Measurements from ENCODE around the gene MAML3.

GRCh38 chr4:139890816-139891215 is 263.2 kb downstream of the MAML3 start:
- TF ChIP-seq EZH2 (IDR thresholded peaks at IDR 0.05; ENCODE audit: low read depth, unreplicated experiment), result no peak
- no peak for TF ChIP-seq CTCF (conservative IDR thresholded peaks at IDR 0.05; ENCODE audit: low read depth in 2 of 2)
- TF ChIP-seq CREB1 (CRISPR knock-in tag; IDR thresholded peaks at IDR 0.05; ENCODE audit: low read depth), result no peak
- no peak for TF ChIP-seq POLR2AphosphoS5 (IDR thresholded peaks at IDR 0.05; ENCODE audit: low read depth)
- no peak for TF ChIP-seq EZH2phosphoT487 (IDR thresholded peaks at IDR 0.05; ENCODE audit: unreplicated experiment)
- no peak for TF ChIP-seq REST (IDR thresholded peaks at IDR 0.05; ENCODE audit: unreplicated experiment)
- no peak for TF ChIP-seq JUNB (IDR thresholded peaks at IDR 0.05; ENCODE audit: unreplicated experiment)
- no peak for TF ChIP-seq ETS1 (IDR thresholded peaks at IDR 0.05)
- no peak for TF ChIP-seq ZNF462 (CRISPR knock-in tag; IDR thresholded peaks at IDR 0.05)
- no peak for TF ChIP-seq STAT1 (IDR thresholded peaks at IDR 0.05; ENCODE audit: unreplicated experiment)
- TF ChIP-seq ZNF114 (CRISPR knock-in tag; IDR thresholded peaks at IDR 0.05), result no peak
- TF ChIP-seq ZNF331 (CRISPR knock-in tag; IDR thresholded peaks at IDR 0.05; ENCODE audit: low read depth), result no peak
- TF ChIP-seq NANOG (IDR thresholded peaks at IDR 0.05; ENCODE audit: borderline replicate concordance), result no peak
